SK-N-SH (cell line): ENCODE data around the gene ENTPD8. TPM values are rescaled to one million over a fixed set of nuclear protein-coding genes. Genes with fewer than 3 reads are reported as not detected.

Experiments used
- CTCF ChIA-PET: fragments of 300-600, 350-600 bp; formaldehyde crosslinking; extraction: SDS; loops from one replicate; lab custom pipeline; 2021; lab: Yijun Ruan, JAX
- POLR2A ChIA-PET: fragments of 350-600 bp; sonication (Branson Sonifier 250); formaldehyde crosslinking; extraction: SDS; loops from one replicate; lab custom pipeline; 2020; ENCODE audit warnings: antibody characterized with exemption, inconsistent platforms; lab: Yijun Ruan, JAX
- DNase-seq: peaks from one replicate; pipeline ENCODE4 v3.0.0; 2012
- H2AFZ ChIP-seq: fragments of 200-600 bp; sonication (generic); 2 replicates; pipeline ENCODE4 v1.8.1; 2016; ENCODE audit warnings: antibody characterized with exemption, mild to moderate bottlenecking, low read depth
- H3F3A ChIP-seq: fragments of 200-600 bp; sonication (generic); replicated peaks from 2 replicates; pipeline ENCODE3; 2016; ENCODE audit warnings: antibody characterized with exemption, mild to moderate bottlenecking; ENCODE audit not compliant: insufficient read depth
- H3K27ac ChIP-seq, 2 experiments: fragments of 200-500 bp in 1 of 2; fragments of 200-600 bp in 1 of 2; sonication (Bioruptor generic) in 1 of 2; sonication (generic), shearing (Covaris generic) in 1 of 2; 2 replicates each; pipeline versions ENCODE4 v1.5.1 to v1.6.1; 2014 to 2016; ENCODE audit warnings: low read depth in 2 of 2, inconsistent platforms in 1 of 2, low read length in 1 of 2, mild to moderate bottlenecking in 1 of 2, mixed read lengths in 1 of 2
- H3K27me3 ChIP-seq: fragments of 200-600 bp; sonication (generic), shearing (Covaris generic); 2 replicates; pipeline ENCODE4 v1.6.1; 2016; ENCODE audit warnings: mixed run types; ENCODE audit not compliant: insufficient read depth
- H3K36me3 ChIP-seq, 2 experiments: fragments of 200-500 bp in 1 of 2; fragments of 200-600 bp in 1 of 2; sonication (Bioruptor generic) in 1 of 2; sonication (generic) in 1 of 2; replicated peaks in 1 of 2; 2 replicates each; pipeline versions ENCODE3 to v1.5.1; 2014 to 2016; ENCODE audit warnings: low read length in 1 of 2, mild to moderate bottlenecking in 1 of 2; ENCODE audit not compliant: insufficient read depth in 2 of 2, control insufficient read depth in 1 of 2
- H3K4me1 ChIP-seq, 2 experiments: fragments of 200-500 bp in 1 of 2; fragments of 200-600 bp in 1 of 2; sonication (Bioruptor generic) in 1 of 2; sonication (generic), shearing (Covaris generic) in 1 of 2; 2 replicates each; pipeline versions ENCODE4 v1.5.1 to v1.6.1; 2014 to 2016; ENCODE audit warnings: low read depth in 1 of 2, low read length in 1 of 2, mixed run types in 1 of 2; ENCODE audit not compliant: insufficient read depth in 2 of 2, control insufficient read depth in 1 of 2
- H3K4me2 ChIP-seq: fragments of 200-600 bp; sonication (generic), shearing (Covaris generic); 2 replicates; pipeline ENCODE4 v1.6.1; 2017; ENCODE audit warnings: mixed run types
- H3K4me3 ChIP-seq, 2 experiments: fragments of 200-500 bp in 1 of 2; fragments of 200-600 bp in 1 of 2; sonication (Bioruptor generic) in 1 of 2; sonication (generic), shearing (Covaris generic) in 1 of 2; 2 replicates each; pipeline versions ENCODE4 v1.5.1 to v1.8.1; 2014 to 2016; ENCODE audit warnings: low read depth in 2 of 2, inconsistent platforms in 1 of 2, low read length in 1 of 2, mild to moderate bottlenecking in 1 of 2, mixed read lengths in 1 of 2, moderate library complexity in 1 of 2
- H3K79me2 ChIP-seq: fragments of 200-600 bp; sonication (generic); 2 replicates; pipeline ENCODE4 v1.8.1; 2017; ENCODE audit warnings: mild to moderate bottlenecking; ENCODE audit not compliant: insufficient read depth
- H3K9ac ChIP-seq: fragments of 200-600 bp; sonication (generic); 2 replicates; pipeline ENCODE4 v1.6.1; 2017; ENCODE audit warnings: mixed run types
- H3K9me2 ChIP-seq: fragments of 200-600 bp; sonication (generic); 2 replicates; pipeline ENCODE4 v1.6.1; 2017; ENCODE audit warnings: mixed run types
- H3K9me3 ChIP-seq: fragments of 200-600 bp; sonication (generic); 2 replicates; pipeline ENCODE4 v1.6.1; 2017; ENCODE audit warnings: mixed run types, mild to moderate bottlenecking, moderate library complexity
- H4K20me1 ChIP-seq: fragments of 200-600 bp; sonication (generic); 2 replicates; pipeline ENCODE4 v1.6.1; 2017; ENCODE audit warnings: mild to moderate bottlenecking, mixed run types; ENCODE audit not compliant: insufficient read depth
- CHD2 ChIP-seq: fragments of 150-350 bp; IDR thresholded peaks from 2 replicates; pipeline ENCODE4 v1.6.1; 2018; ENCODE audit warnings: low read length; ENCODE audit not compliant: partially characterized antibody
- CTCF ChIP-seq: fragments of 200-600 bp; sonication (generic); IDR thresholded peaks from 2 replicates; pipeline ENCODE4 v1.6.1; 2017; ENCODE audit warnings: antibody characterized with exemption, mild to moderate bottlenecking, moderate library complexity
- EP300 ChIP-seq, 2 experiments: IDR thresholded peaks; 2 replicates each; pipeline versions ENCODE4 v1.4.0 to v1.6.1; 2012; ENCODE audit warnings: borderline replicate concordance in 1 of 2, low read depth in 1 of 2, low read length in 1 of 2
- FOXJ3 ChIP-seq: sonication (generic); formaldehyde crosslinking; IDR thresholded peaks from 2 replicates; pipeline ENCODE4 v1.5.1; 2020; ENCODE audit warnings: mild to moderate bottlenecking, missing genetic modification reagents
- GABPA ChIP-seq: IDR thresholded peaks from 2 replicates; pipeline ENCODE4 v1.4.0; 2012; ENCODE audit warnings: low read depth, mild to moderate bottlenecking
- MXI1 ChIP-seq: IDR thresholded peaks from 2 replicates; pipeline ENCODE4 v1.6.1; 2012; ENCODE audit warnings: mild to moderate bottlenecking, low read depth, low read length, improper control_type of control experiment
- NFIC ChIP-seq: IDR thresholded peaks from 2 replicates; pipeline ENCODE4 v1.4.0; 2012; ENCODE audit warnings: borderline replicate concordance
- NRF1 ChIP-seq: IDR thresholded peaks from 2 replicates; pipeline ENCODE4 v1.6.1; 2012; ENCODE audit warnings: low read depth, mild to moderate bottlenecking, low read length
- PBX3 ChIP-seq: IDR thresholded peaks from 2 replicates; pipeline ENCODE4; 2012
- POLR2AphosphoS5 ChIP-seq: IDR thresholded peaks from 2 replicates; pipeline ENCODE4 v1.6.1; 2012; ENCODE audit warnings: low read depth, low read length
- REST ChIP-seq: IDR thresholded peaks from 2 replicates; pipeline ENCODE4 v1.6.1; 2012; ENCODE audit warnings: mild to moderate bottlenecking, low read depth, low read length, moderate library complexity
- RXRA ChIP-seq: IDR thresholded peaks from 2 replicates; pipeline ENCODE4 v1.4.0; 2012; ENCODE audit warnings: low read depth, mild to moderate bottlenecking, borderline replicate concordance
- SMC3 ChIP-seq: IDR thresholded peaks from 2 replicates; pipeline ENCODE4 v1.6.1; 2012; ENCODE audit warnings: low read depth, low read length, improper control_type of control experiment
- TAF1 ChIP-seq: IDR thresholded peaks from 2 replicates; pipeline ENCODE4 v1.6.1; 2012; ENCODE audit warnings: low read depth, mild to moderate bottlenecking, low read length, moderate library complexity, borderline replicate concordance
- TCF12 ChIP-seq: IDR thresholded peaks from 2 replicates; pipeline ENCODE4 v1.4.0; 2012
- USF1 ChIP-seq: IDR thresholded peaks from 2 replicates; pipeline ENCODE4 v1.4.0; 2012; ENCODE audit warnings: low read depth, borderline replicate concordance
- USF2 ChIP-seq: fragments of 150-350 bp; IDR thresholded peaks from 2 replicates; pipeline ENCODE4 v1.6.1; 2017; ENCODE audit warnings: antibody characterized with exemption, low read length, low read depth, borderline replicate concordance
- YY1 ChIP-seq: IDR thresholded peaks from 2 replicates; pipeline ENCODE4 v1.4.0; 2012; ENCODE audit warnings: low read depth, mild to moderate bottlenecking
- WGBS: methylation state at CpG from one replicate; pipeline ENCODE4 v1.1.6; 2017; ENCODE audit warnings: low lambda C conversion rate; 5-methylcytosine and 5-hydroxymethylcytosine counted together
- polyA plus RNA-seq, 3 experiments: library from polyadenylated mRNA; depleted of rRNA; stranded (reverse); fragments of >200 nt; gene quantifications; 2 replicates each; pipeline ENCODE4 v1.2.3, GENCODE V29; 2012

ENTPD8 gene
- polyA plus RNA-seq, 1 of the 3 experiments (the other 2 are of a cell fraction) = 0.30 TPM

GRCh38 chr9:137458194-137459151 lies 17.3 kb upstream of the ENTPD8 start:
- peak overlapping the region in 1 of 2 experiments; percentile 79; a peak in 1 of 4 replicates for H3K27ac ChIP-seq
- peak overlapping the region; percentile 74 to 82 for H3K4me3 ChIP-seq
- H4K20me1 ChIP-seq = peaks cover 16% of the 10 kb centered on the region
- H3K79me2 ChIP-seq = peaks cover 10% of the 10 kb centered on the region; the same call in 1 of the 2 replicates
- no peaks in the 10 kb centered on the region for H3F3A ChIP-seq
- 5% methylated on average over 12 of the region's 88 CpGs for WGBS
- no peak overlapping the region for H2AFZ ChIP-seq
- peak; percentile 84 for DNase-seq
- H3K36me3 ChIP-seq = peaks cover 0 to 20% of the 10 kb centered on the region in 2 experiments
- H3K4me2 ChIP-seq = peak overlapping the region; percentile 98
- POLR2A ChIA-PET = interaction anchor here (1.3 kb wide), 1 partner anchor 24 kb away, joined by 4 read pairs; no protein-coding TSS in a partner anchor
- peak overlapping the region; percentile 81 for H3K9ac ChIP-seq
- no peaks in the 10 kb centered on the region for H3K9me3 ChIP-seq
- H3K9me2 ChIP-seq = no peaks in the 10 kb centered on the region
- CTCF ChIA-PET = interaction anchor here (1.2 to 5.7 kb wide), 3 partner anchors 14 to 172 kb away, joined by 3 to 53 read pairs (median 6); partner anchors contain the start of genes ENTPD8, EXD3 and NOXA1
- H3K27me3 ChIP-seq = no peaks in the 10 kb centered on the region
- TF ChIP-seq YY1 = no peak
- no peak for TF ChIP-seq USF2
- TF ChIP-seq SMC3 = no peak
- TF ChIP-seq TCF12 = no peak
- peak; percentile 47 for TF ChIP-seq CHD2
- TF ChIP-seq MXI1 = peak; percentile 4; the same call in 1 of the 2 replicates
- TF ChIP-seq CTCF = no peak
- TF ChIP-seq RXRA = no peak
- no peak for TF ChIP-seq POLR2AphosphoS5
- no peak for TF ChIP-seq FOXJ3 (CRISPR knock-in tag)
- 0 out of 4 replicates have a peak, but pooled peaks of 1 of the 2 experiments have one; percentile 17 for TF ChIP-seq EP300 (IDR thresholded peaks at IDR 0.05; ENCODE audit: borderline replicate concordance in 1 of 2, low read depth in 1 of 2, low read length in 1 of 2)
- no peak for TF ChIP-seq GABPA
- TF ChIP-seq PBX3 = no peak
- no peak for TF ChIP-seq NFIC
- TF ChIP-seq NRF1 = no peak
- no peak for TF ChIP-seq USF1
- TF ChIP-seq REST = no peak
- no peak for TF ChIP-seq TAF1
- H3K4me1 ChIP-seq = peaks cover 18 to 51% of the 10 kb centered on the region in 2 experiments
